GM19455 (cell line): ENCODE data around the gene AIF1.

Source experiments
- ATAC-seq: cut with Tn5 transposase; IDR thresholded peaks from one replicate; pipeline ENCODE4 v1.9.1; 2021; ENCODE audit not compliant: unreplicated experiment

The AIF1 gene

DNA sequence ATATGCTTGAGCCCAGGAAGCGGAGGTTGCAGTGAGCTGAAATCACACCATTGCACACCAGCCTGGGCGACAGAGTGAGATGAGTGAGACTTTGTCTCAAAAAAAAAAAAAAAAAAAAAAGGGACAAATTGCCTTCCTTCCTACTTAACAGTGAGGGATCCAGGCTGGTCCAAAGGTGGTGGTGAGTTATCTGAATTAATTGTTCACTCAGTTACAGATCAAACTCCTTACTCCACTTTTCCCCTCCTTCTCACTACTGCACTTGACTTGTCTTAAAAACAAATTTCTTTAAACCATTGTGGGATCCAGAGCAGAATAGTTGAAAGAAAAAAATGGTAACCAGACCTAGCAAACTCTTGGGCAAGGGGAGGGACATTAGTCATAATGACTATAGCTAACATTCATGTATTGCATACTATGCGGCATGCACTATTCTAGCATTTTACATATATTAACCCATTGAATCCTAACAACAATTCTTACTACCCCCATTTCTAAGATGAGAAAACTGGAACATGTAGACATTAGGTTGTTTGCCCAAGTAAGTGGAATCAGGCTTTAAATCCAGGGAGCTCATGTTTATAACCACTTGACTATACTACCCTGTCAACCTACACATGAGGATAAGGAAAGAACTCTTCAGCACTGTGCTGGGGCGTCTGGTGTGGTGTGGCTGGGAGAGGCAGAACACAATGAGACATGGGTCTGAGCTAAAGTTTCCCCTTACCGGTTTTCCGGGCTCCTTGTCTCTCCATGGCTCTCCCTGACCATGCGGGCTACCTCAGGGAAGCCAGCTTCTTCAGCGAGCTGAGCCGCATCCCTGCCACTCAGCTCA is 48.3 kb downstream of the AIF1 start:
- ATAC-seq, result no peak

DNA sequence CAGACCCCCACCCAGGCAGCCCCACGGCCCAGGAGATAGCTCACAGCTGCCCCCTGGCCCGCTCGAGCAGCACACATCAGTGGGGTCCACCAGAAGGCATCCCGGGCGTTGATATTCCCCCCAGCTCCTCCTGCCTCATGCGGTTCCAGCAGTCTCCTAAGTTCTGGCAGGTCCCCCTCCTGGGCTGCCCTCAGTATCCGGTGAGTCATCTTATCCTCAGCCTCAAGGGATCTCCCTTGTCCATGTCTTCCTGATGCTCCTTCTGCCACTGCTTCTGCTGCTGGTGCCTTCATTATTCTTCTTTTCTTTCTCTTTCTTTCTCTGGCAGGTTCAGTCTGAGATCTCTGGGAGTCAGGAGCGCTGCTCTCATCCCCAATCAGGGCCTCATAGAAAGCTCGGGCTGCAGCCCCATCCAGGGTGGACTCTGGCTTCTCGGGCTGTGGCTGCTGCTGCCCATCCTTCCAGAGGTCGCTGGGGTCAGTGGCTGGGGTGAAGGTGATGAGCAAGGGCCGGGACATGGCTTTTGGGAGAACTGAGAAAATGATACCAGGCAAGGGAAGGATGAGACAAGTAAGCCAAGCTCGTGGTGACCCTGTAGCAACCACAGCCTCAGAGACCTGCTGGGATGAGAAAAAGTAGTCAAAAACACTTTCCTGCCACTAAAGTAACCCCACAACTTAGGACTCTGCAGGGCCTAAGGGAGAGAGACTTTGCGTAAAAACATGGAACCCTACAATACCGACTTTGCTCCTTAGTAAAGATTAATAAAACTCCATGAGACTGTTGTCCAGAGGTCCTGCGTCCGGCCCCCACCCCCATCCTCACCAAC is 49.1 kb downstream of the AIF1 start:
- ATAC-seq, result no peak

DNA sequence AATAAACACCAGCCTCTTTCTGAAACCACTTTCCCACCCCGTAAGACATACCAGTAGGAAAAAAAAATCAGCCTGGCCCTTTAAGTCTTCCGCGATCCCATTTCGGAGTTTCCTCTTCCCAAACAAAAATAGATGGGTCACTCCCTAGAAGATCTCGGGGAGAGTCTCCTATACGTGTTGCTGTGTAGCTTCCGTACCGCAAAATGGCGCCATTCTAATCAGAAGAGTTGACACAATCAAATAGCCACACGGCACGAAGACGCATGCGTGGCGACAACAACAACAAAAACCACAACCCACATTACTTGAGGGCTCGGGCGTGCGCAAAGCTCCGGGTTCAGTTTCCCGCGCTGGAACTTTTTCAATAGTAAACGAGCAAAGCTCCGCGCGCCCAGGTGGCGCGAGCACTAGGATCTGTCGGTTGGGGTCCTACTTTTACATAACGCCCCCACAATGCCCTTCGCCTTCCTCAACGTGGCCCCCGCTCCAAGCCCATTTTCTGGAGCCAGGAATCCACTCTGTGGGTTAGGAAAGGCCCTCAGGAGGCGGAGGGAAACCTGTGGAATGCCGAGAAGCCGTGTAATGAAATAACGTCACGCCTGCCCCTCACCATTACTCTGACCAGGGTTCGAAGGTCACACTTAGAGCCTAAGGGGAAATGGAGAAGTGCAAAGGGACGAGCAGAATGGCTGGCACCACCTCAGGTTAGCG is 49.9 kb downstream of the AIF1 start, which contains the start of gene GPANK1:
TSS of gene GPANK1 (minus strand) at position 208 of the 711 bp plus-strand sequence. CDS start 519 bp downstream, outside the sequence.
- no peak for ATAC-seq

DNA sequence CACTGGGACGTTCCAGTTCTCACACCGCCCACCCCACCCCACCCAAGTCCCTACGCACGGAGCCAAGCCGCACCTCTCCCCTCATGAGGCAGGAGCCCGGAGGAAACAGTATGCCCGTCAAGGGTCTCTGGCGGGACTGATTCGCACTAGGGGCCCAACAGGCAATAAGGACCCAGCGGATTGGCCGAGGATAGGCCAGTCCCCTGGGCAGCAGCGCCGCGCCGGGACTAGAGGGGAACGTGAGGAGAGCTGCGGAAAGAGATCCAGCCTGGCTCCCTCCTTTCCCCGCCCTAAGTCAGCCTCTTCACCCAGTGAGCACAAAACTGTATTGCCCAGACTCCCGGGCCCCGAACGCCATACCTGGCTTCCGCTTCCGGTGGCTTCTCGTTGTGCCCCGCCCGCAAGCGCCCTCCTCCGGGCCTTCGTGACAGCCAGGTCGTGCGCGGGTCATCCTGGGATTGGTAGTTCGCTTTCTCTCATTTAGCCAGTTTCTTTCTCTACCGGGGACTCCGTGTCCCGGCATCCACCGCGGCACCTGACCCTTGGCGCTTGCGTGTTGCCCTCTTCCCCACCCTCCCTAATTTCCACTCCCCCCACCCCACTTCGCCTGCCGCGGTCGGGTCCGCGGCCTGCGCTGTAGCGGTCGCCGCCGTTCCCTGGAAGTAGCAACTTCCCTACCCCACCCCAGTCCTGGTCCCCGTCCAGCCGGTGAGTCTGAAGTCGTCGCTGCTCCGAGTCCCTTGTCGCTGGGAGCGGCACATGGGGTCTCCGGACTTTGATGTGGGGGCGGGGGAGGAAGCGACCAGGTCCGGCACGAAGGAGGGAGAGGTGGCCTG is 50.7 kb downstream of the AIF1 start, which contains the start of gene CSNK2B:
TSS of gene CSNK2B (plus strand) at position 580 of the 836 bp plus-strand sequence. CDS start 752 bp downstream, outside the sequence.
- peak; percentile 82 for ATAC-seq

DNA sequence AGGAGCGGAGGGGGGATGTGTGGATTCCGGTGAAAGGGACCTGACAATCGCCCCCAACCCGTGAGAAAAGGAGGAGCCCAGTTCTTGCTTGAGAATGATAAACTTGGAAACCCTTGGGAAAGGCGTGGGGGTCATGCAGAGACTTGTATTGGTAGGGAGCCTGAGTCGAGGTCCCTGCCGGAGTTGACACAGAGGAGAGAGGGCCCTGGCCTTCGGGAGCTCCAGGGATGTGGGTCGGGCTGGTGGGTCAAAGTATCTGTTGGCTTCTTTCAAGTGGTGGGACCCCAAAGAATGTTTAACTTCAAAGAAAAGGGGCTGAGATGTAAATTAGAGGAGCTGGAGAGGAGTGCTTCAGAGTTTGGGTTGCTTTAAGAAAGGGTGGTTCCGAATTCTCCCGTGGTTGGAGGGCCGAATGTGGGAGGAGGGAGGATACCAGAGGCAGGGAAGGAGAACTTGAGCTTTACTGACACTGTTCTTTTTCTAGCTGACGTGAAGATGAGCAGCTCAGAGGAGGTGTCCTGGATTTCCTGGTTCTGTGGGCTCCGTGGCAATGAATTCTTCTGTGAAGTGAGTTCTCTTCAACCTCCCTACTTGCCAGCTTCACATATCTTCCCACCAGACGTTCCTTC is 51.4 kb downstream of the AIF1 start:
- ATAC-seq, result no peak
